Kidney epithelial cell (primary cell): ENCODE data around the gene HLA-DOA. TPM values are rescaled to one million over a fixed set of nuclear protein-coding genes. Genes with fewer than 3 reads are reported as not detected.

ENCODE experiments used
- DNase-seq: peaks from one replicate; pipeline ENCODE4 v3.0.0-alpha.2; 2010; ENCODE audit warnings: low read depth
- H3K27me3 ChIP-seq: 2 replicates; pipeline ENCODE4 v1.6.0; 2011; ENCODE audit warnings: low read length; ENCODE audit not compliant: control insufficient read depth, insufficient read depth
- H3K36me3 ChIP-seq: 2 replicates; pipeline ENCODE4 v1.5.1; 2011; ENCODE audit warnings: low read length; ENCODE audit not compliant: control insufficient read depth, insufficient read depth
- H3K4me3 ChIP-seq: 2 replicates; pipeline ENCODE4 v1.5.1; 2011; ENCODE audit warnings: low read depth, mild to moderate bottlenecking, control low read depth, low read length
- total RNA-seq: library from RNA; depleted of rRNA; stranded (reverse); fragments of >200 nt; gene quantifications from 2 replicates; pipeline ENCODE4 v1.2.3, GENCODE V29; 2015
- TF ChIP-seq, protein P1 (sequence below): IDR thresholded peaks from 2 replicates; pipeline ENCODE4 v1.5.1; 2011; ENCODE audit warnings: mild to moderate bottlenecking, moderate library complexity, low read length, control low read depth, inconsistent platforms; ENCODE audit not compliant: insufficient read depth, poor library complexity, severe bottlenecking

HLA-DOA gene
- total RNA-seq, 1 donor from 2014 or later = 0.71 TPM

DNA sequence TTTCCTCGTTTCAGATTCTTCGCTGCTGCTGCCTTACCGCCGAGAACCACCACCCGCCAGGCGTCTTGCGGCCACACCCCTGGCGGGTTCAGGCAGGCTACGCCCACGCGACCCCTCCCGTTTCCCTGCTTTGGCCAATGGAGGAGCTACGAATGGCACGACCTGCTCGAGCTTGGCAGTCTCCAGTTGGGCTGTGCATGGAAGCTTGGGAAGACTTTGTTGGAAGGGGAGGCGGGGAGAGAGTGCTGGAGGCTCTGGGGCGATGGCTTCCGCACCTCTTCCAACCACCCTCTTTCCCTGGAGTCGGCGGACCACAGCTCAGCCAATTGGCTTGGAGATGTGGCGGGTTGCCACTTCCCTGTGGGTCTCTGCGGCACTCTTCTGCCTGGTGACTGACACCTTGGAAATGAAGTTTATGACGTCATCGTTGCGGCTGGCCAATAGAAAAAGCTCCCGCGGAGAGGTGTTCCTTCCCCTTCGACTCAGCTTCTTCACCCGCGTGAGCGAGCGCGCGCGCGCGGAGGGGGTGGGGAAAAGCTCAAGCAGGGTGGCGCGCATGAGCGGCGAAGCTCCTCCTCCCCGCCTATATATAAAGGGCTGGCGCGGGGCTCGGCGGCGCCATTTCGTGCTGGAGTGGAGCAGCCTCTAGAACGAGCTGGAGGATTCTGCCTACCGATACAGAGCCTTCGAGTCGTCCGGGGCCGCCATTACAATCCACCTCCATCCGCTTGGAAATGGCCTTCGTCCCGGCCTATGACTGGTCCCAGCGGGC, 37.6 kb downstream of the HLA-DOA start:
- Histone ChIP-seq H3K36me3 (peaks cover 11% of the 10 kb centered on the region), H3K4me3 (peak overlapping the region; percentile 90), H3K27me3 (no peaks in the 10 kb centered on the region)
- DNase-seq = peak; percentile 98
- TF ChIP-seq, protein P1, sequence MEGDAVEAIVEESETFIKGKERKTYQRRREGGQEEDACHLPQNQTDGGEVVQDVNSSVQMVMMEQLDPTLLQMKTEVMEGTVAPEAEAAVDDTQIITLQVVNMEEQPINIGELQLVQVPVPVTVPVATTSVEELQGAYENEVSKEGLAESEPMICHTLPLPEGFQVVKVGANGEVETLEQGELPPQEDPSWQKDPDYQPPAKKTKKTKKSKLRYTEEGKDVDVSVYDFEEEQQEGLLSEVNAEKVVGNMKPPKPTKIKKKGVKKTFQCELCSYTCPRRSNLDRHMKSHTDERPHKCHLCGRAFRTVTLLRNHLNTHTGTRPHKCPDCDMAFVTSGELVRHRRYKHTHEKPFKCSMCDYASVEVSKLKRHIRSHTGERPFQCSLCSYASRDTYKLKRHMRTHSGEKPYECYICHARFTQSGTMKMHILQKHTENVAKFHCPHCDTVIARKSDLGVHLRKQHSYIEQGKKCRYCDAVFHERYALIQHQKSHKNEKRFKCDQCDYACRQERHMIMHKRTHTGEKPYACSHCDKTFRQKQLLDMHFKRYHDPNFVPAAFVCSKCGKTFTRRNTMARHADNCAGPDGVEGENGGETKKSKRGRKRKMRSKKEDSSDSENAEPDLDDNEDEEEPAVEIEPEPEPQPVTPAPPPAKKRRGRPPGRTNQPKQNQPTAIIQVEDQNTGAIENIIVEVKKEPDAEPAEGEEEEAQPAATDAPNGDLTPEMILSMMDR = no peak

DNA sequence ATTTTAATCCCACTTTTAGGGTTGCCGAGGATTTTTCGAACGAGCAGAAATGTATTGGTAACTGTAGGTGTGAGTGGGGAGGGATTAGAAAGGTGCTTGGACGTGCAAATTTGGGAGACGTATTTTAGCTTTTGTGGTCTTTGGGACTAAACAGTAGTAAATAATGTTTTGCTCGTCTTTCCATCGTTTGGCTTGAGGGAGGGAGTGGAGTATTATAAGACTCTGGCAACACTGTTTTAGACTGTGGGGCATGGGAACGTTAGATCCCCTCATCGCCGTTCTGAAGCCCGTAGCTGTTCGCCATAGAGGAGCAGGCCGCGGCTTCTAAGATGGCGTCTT, 38.2 kb downstream of the HLA-DOA start:
- Histone ChIP-seq H3K27me3 (no peaks in the 10 kb centered on the region), H3K36me3 (peaks cover 9% of the 10 kb centered on the region), H3K4me3 (peak overlapping the region; percentile 64)
- DNase-seq = no peak
- TF ChIP-seq, protein P1 = no peak

DNA sequence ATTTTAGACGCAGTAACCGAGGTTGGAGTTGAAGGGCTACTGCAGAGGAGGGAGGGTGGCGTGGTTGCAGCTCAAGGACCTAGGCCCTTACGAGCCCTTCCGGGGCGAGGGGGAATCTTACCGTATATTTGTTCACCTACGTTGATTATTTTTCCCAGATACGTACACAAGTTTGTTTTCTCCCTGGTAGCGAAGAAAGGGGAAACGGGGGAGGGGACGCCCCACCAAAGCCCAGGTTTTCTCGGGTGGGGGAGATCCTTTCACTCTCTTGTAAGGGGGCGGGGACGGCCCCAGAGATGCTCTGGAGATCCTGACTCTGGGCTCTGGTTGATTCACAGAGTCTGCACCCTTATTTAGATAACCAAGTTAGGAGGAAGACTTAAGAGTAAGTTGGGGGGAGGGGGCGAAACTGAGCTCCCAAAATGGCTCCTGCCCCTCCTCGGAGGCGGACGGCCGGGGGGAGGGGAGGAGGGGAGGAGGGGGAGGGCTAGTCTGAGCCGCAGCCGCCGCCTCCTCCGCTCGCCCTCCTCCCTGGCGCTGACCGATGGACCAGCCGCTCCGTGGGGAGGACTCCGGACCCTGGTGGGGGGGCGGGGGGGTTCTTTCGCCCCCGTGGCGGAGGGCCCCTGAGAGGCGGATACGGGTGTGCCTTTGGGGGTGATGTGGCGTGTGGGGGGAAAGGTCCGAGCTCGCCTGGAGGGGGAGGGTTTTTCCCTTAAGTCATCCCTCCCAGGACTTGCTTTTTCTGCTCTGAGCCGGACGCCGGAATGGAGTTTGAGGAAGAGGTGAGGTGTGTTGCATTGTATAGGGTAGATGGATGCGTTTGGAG, 38.8 kb downstream of the HLA-DOA start:
- no peaks in the 10 kb centered on the region for H3K27me3 ChIP-seq
- DNase-seq = no peak
- TF ChIP-seq, protein P1 = no peak
- peaks cover 9% of the 10 kb centered on the region for H3K36me3 ChIP-seq
- peak overlapping the region; percentile 64 for H3K4me3 ChIP-seq

DNA sequence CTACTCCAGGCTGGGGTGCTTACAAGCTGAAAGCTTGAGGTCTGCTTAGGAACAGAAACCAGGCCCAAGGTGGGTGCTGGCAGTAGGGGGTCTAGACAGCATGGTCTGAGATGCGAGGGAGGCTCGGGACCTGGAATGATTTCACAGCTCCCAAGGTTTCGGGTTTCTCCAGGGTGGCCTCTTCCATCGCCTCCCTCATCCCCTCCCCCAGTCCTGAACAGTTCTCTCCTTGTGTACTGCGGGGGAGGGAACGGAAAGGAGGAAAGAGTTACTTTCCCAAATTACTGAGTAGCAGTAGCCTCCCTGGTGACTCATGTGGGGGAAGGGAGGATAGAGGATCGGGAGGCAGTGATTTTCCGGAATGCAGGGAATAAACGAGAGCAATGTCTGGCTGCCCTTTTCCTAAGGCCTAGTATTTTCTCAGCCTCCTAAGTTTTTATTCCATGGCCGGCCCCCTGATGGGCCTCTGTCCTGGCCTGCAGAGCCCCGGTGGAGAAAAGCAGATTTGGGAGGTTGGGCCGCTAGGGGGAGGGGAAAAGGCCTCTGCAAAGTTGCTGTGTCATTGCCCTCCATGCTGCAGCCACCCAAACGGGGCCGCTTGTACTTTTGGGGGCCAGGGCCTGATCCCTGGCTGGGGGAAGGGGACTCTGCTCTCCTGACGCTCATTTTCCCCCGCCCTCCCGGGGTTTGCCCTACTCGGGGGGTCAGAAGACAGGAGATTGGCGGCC, 39.5 kb downstream of the HLA-DOA start:
- Histone ChIP-seq H3K36me3 (peaks cover 9% of the 10 kb centered on the region), H3K4me3 (peak overlapping the region; percentile 64), H3K27me3 (no peaks in the 10 kb centered on the region)
- TF ChIP-seq, protein P1 = peak; percentile 6
- peak; percentile 77 for DNase-seq

DNA sequence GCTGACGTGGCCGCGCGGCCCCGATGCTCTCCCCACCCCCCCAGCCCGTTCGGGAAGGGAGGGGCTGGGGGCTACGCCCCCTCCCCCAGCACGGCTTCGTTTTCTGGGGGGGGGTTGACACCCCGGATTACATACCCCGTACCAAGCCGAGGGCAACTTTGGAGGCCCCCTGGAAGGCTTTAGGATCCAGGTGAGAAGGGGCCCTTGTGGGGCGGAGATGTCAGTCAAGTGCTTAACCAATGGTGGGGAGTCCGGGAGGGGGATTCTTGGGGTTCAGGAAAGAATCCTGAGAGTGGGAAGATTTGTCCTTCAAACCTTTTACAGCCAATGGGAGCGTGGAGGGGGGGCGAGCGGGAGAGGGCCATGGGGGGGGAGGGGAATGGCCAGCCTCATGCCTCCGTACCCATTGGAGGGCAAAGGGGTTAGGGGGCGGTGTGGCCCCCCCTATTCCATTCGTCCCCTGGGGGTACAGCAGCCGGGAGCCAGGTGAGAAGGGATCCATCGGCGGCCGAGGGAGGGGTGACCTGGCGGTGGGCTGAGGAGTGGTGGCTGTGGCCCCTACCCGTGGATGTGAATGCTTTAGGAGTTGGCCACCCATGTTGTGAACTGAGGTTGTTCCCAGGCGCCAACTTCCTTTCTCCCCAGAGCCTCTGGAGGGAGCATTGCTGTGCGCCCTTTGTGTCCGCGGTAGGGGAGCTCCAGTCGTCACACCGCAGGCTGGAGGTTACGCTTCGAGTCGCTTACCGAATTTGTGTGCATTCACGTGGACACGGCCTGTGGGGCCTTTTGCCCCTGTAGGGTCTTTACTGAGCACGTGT, 40.3 kb downstream of the HLA-DOA start:
- no peak for DNase-seq
- Histone ChIP-seq H3K4me3 (peak overlapping the region; percentile 64), H3K36me3 (peaks cover 5% of the 10 kb centered on the region), H3K27me3 (no peaks in the 10 kb centered on the region)
- TF ChIP-seq, protein P1 = no peak
